PC-3 (cell line): ENCODE results near the gene CDKL5.

Source experiments
- CTCF ChIP-seq: fragments of 300-600 bp; sonication (generic); conservative IDR thresholded peaks from 2 replicates; pipeline ENCODE4 v1.5.1; 2017; ENCODE audit warnings: antibody characterized with exemption, low read depth, mild to moderate bottlenecking, low read length
- EZH2 ChIP-seq: fragments of 300-600 bp; sonication (generic); IDR thresholded peaks from one replicate; pipeline ENCODE4 v1.6.1; 2017; ENCODE audit warnings: antibody characterized with exemption, mild to moderate bottlenecking, low read length; ENCODE audit not compliant: unreplicated experiment
- EZH2phosphoT487 ChIP-seq: fragments of 300-600 bp; sonication (generic); IDR thresholded peaks from 2 replicates; pipeline ENCODE4 v1.6.1; 2018; ENCODE audit warnings: mild to moderate bottlenecking, antibody characterized with exemption, low read length, borderline replicate concordance

DNA sequence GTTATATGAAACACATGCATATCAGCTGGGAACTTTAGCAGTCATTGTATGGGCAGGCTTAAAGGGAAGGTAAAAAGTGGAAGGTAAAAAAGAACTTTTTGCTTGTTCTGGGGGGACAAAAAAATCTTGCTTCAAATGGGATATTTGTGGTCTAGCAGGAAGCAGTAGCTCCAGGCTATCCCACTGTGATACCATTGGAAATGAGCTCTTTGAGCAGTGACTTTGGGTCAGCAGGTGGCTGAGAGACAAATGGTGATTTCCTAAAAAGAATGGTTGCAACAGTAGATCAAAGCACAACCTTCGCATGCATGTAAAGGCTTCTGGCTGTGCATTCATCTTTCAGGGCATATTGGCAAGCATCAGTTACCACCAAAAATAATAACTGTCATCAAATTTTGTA is 140.3 kb downstream of the CDKL5 start:
- TF ChIP-seq CTCF, result no peak
- no peak for TF ChIP-seq EZH2phosphoT487
- no peak for TF ChIP-seq EZH2
